CD4-positive, alpha-beta T cell treated with Interleukin-4 for 4 hours (primary cell): ENCODE measurements around the gene MBP.
"Not testable (repeated sequence)": the region's sequence is repeated elsewhere in the genome, so short reads cannot be mapped to it uniquely, and the experiment has no call there.

Experiments
- DNase-seq: peaks from one replicate; pipeline ENCODE4 v3.0.0-alpha.2; 2020

Gene MBP

GRCh38 chr18:76982038-76982437 is 150.5 kb downstream of the MBP start:
- DNase-seq, result no peak

GRCh38 chr18:76981396-76981968 is 151.1 kb downstream of the MBP start:
- DNase-seq, result no peak

- no peak for DNase-seq
These were observed 151.8 kb downstream of the MBP start for GRCh38 chr18:76980663-76981395.

GRCh38 chr18:76979906-76980305 is 152.7 kb downstream of the MBP start:
- no peak for DNase-seq

- no peak for DNase-seq
These were observed 153.4 kb downstream of the MBP start for GRCh38 chr18:76979111-76979751.

GRCh38 chr18:76978616-76979015 is 154.0 kb downstream of the MBP start:
- no peak for DNase-seq

GRCh38 chr18:76977684-76978232 is 154.8 kb downstream of the MBP start:
- DNase-seq, result no peak

GRCh38 chr18:76977108-76977621 is 155.4 kb downstream of the MBP start:
- no peak for DNase-seq

- no peak for DNase-seq
These were observed 156.9 kb downstream of the MBP start for GRCh38 chr18:76975577-76976110.

- DNase-seq, result no peak
These were observed 158.2 kb downstream of the MBP start for GRCh38 chr18:76974386-76974785.

GRCh38 chr18:76973520-76974266 is 158.9 kb downstream of the MBP start:
- no peak for DNase-seq

GRCh38 chr18:76972846-76973519 is 159.6 kb downstream of the MBP start:
- no peak for DNase-seq

GRCh38 chr18:76972241-76972640 is 160.3 kb downstream of the MBP start:
- no peak for DNase-seq

- no peak for DNase-seq
These were observed 161.6 kb downstream of the MBP start for GRCh38 chr18:76970770-76971559.

GRCh38 chr18:76967721-76968472 is 164.7 kb downstream of the MBP start:
- no peak for DNase-seq

GRCh38 chr18:76967299-76967698 is 165.3 kb downstream of the MBP start:
- not testable (repeated sequence) for DNase-seq

- DNase-seq, result not testable (repeated sequence)
These were observed 166.9 kb downstream of the MBP start for GRCh38 chr18:76965555-76966151.

GRCh38 chr18:76963936-76964335 is 168.6 kb downstream of the MBP start:
- no peak for DNase-seq

- no peak for DNase-seq
These were observed 169.7 kb downstream of the MBP start for GRCh38 chr18:76962851-76963250.

- DNase-seq, result no peak
These were observed 172.0 kb downstream of the MBP start for GRCh38 chr18:76960528-76961035.
